Measurements from ENCODE around the gene CHI3L1.

CHI3L1 gene

GRCh38 chr1:203185061-203185461, 1.4 kb downstream of the CHI3L1 start:
- no peak for DNase-seq (ENCODE audit: low read depth, low spot score)
- H3K4me3 ChIP-seq (ENCODE audit: low read length) = no peak overlapping the region

GRCh38 chr1:203184467-203184866, 2.0 kb downstream of the CHI3L1 start:
- no peak for DNase-seq (ENCODE audit: low read depth, low spot score)
- H3K4me3 ChIP-seq (ENCODE audit: low read length) = no peak overlapping the region

GRCh38 chr1:203183828-203184227, 2.7 kb downstream of the CHI3L1 start:
- H3K4me3 ChIP-seq (ENCODE audit: low read length) = no peak overlapping the region
- DNase-seq (ENCODE audit: low read depth, low spot score) = no peak

DNA sequence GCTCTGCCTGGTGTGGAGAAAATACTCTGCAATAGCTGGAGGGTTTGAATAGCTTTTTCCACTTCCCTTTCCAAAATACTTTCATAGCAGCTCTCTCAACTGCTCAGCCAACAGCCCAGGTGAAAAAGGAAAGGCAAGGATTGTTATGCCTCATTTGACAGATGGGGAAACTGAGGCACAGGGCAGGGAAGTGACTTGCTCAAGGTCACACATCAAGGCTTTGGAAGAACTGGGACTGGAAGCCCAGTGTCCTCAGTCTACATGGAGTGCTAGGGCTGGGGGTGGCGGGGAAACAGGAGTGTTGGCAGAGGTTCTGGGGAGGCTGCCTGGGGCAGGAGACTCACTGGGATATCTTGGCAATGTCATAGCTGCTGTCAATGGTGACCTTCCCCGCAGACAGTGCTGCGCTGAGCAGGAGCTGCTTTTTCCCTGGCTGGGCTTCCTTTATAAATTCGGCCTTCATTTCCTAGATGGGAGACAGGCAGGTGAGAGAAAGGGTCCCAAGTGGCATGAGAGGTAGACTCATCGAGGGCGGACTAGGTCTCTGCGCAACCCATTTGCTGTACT, 4.0 kb downstream of the CHI3L1 start:
- no peak overlapping the region for H3K4me3 ChIP-seq (ENCODE audit: low read length)
- DNase-seq (ENCODE audit: low read depth, low spot score) = no peak

- H3K4me3 ChIP-seq (ENCODE audit: low read length) = no peak overlapping the region
- DNase-seq (ENCODE audit: low read depth, low spot score) = no peak
Observed at GRCh38 chr1:203181586-203182386, 4.7 kb downstream of the CHI3L1 start.

DNA sequence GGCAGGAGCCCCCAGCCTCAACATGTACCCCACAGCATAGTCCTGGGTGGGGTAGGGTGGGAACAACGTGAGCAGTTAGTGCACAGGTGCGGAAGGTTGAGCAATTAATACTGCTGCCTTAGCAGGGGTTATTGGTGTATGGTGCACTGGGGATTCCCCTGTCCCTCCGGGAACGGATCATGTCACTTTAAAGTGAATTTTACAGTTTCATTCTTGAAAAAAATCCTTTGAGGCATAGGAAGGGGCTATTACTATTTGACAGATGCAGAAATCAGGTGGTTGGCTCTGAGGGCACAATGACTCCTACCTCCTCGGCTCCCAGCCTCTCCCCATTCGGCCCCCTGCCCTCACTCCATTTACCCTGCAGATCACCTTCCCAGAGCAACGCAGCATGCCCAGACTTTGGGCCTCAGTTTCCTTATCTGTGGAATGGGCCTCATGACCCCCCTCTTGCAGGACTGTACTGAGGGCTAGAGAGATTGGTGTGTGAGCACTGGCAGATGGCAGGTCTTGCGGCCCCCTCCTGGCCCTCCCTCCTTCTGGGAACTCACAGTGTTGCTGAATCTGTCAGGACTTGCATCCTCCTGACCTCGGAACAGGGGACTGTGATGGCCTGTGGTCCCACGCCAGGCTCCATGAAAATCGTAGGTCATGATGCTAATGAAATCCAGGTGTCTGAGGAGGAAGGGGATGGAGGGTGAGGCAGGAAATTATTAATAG, 5.7 kb downstream of the CHI3L1 start:
- no peak overlapping the region for H3K4me3 ChIP-seq (ENCODE audit: low read length)
- DNase-seq (ENCODE audit: low read depth, low spot score) = no peak

- no peak overlapping the region for H3K4me3 ChIP-seq (ENCODE audit: low read length)
Observed at GRCh38 chr1:203179667-203180005, 6.9 kb downstream of the CHI3L1 start.

DNA sequence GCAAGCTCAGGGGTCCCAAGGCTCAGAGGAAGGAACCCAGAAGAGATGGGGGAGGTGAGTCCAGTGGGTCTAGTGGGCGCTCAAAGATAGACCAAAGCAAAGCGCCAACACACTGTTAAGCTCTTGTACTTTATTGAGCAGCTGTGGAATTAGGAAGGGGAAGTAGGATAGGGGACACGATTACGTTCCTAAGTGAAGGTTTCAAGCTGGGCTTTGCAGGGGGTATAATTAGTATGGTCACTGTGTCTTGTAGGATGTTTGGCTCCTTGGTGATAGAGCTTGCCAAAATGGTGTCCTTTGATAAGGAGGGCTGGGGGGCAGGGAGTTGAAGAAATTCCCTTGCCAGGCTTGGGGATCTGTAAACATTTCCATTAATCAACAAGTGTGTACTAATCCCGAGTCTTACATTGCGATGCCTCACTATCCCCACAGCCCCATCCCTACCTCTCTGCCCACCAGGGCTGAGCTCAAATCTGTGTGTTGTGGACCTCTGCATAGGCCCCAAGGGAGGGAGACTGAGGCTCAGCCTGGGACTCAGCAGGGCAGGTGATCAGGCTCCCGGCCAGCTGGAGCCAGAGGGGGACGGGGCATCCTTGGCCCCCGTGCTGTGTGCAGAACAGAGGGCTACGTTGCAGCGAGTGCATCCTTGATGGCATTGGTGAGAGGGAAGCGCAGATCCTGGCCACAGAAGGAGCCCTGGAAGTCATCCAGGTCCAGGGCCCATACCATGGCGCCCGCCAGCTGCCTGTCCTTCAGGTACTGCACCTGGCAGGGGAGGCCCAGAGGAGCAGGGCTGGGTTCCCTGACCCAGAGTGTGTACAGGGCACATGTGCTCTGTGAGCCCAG, 7.5 kb downstream of the CHI3L1 start:
- no peak for DNase-seq (ENCODE audit: low read depth, low spot score)
- no peak overlapping the region for H3K4me3 ChIP-seq (ENCODE audit: low read length)

More at GRCh38 chr1:203179667-203180005, 6.9 kb downstream of the CHI3L1 start:
- DNase-seq (ENCODE audit: low read depth, low spot score) = no peak

DNA sequence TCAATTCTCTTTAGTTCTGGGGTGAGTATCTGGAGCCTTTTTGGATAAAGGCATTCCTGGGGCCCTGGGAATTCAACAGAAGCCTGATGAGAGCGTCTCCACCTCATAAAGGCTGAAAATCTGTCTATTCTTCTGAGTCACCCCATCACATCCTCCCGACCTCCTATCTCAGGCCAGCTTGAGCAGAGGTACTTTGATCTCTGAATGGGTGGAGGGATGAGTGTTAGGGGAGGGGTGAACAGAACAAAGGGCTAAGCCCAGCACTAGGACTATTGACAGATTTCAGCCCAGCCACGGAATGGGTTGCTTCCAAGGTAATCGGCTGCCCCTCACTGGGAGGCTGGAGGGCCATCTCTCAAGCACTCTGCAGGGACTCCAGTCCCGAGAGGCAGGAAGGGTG, 8.4 kb downstream of the CHI3L1 start:
- H3K4me3 ChIP-seq (ENCODE audit: low read length) = no peak overlapping the region
- DNase-seq (ENCODE audit: low read depth, low spot score) = peak; percentile 10

DNA sequence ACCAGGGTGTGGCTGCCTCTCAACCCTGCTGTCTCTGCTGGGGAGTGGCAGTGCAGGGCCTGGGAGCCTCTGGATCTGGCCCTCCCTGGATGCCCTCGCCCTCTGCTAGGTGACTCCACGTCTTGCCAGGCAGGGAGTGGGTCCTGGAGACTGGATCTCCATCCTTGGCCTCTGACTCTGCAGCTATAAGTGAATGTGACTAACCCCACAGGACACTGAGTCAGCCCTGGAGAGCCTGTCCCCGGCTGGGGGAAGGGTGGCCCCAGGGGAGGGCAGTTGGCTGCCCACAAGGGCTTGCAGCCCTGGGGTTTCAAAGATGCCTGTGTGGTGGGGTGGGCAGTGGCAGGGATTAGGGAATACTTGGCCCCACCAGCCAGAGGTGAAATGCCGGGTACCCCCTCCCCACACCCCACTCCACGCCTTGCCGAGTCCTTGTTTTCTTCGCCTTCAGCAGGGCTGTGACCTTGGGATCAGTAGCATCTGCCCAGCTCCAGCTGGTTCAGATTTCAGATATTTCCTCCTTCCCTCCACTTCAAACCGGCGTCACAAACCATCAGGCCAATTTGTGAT, 8.9 kb downstream of the CHI3L1 start:
- H3K4me3 ChIP-seq (ENCODE audit: low read length) = no peak overlapping the region
- DNase-seq (ENCODE audit: low read depth, low spot score) = no peak

GRCh38 chr1:203177036-203177405, 9.5 kb downstream of the CHI3L1 start:
- DNase-seq (ENCODE audit: low read depth, low spot score) = no peak
- H3K4me3 ChIP-seq (ENCODE audit: low read length) = no peak overlapping the region

- no peak for DNase-seq (ENCODE audit: low read depth, low spot score)
- no peak overlapping the region for H3K4me3 ChIP-seq (ENCODE audit: low read length)
Observed at GRCh38 chr1:203176273-203177035, 10.1 kb downstream of the CHI3L1 start.

DNA sequence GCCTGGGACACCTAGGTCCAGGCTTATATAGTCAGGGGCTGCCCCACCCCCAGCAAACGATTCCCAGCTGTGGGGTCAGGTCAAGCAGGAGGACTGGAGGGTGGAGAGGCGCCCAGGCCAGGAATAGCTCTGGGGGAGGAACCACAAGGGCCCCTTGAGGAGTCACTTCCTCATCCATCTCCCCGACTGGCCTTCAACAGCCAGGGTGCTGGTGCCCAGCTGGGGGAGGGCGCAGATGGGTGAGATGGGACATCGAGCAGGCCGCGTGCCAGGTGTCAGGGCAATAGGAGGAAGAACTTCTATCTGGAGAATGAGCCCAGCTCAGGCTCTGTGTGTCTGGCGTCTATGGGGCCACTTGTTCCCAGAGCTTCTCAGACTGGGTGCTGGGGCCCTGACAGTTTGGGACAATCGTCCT, 10.7 kb downstream of the CHI3L1 start:
- DNase-seq (ENCODE audit: low read depth, low spot score) = no peak

GRCh38 chr1:203175237-203175826, 11.2 kb downstream of the CHI3L1 start, which contains the start of gene MYBPH:
TSS of gene MYBPH (minus strand) at chr1:203175826. CDS start at chr1:203175755, 71 bp downstream.
- no peak for DNase-seq (ENCODE audit: low read depth, low spot score)
- no peak within 1 kb of the TSS for H3K4me3 ChIP-seq (ENCODE audit: low read length)

More for the DNA sequence above, 10.7 kb downstream of the CHI3L1 start:
- no peak overlapping the region for H3K4me3 ChIP-seq (ENCODE audit: low read length)

- DNase-seq (ENCODE audit: low read depth, low spot score) = no peak
- H3K4me3 ChIP-seq (ENCODE audit: low read length) = no peak overlapping the region
Observed at GRCh38 chr1:203174324-203174985, 12.0 kb downstream of the CHI3L1 start.

DNA sequence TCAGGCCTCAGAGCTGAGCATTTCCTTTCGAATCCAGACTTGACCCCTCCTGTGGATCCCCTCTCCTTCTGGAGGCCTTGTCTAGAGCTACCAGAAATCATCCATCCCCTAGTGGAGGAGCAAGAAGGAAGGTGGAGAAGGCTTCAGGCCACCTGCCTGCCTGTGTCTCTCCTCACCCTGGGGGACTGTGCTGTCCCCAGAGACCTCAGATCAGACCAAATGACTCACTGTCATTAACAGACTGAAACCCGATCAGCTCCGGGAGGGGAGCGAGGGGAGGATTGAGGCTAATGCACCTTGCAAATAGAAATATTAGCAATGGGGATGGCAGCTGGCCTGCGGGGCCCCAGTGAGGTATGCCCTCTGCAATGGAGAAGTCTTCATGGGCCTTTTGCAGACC, 12.9 kb downstream of the CHI3L1 start:
- DNase-seq (ENCODE audit: low read depth, low spot score) = no peak
- H3K4me3 ChIP-seq (ENCODE audit: low read length) = no peak overlapping the region

DNA sequence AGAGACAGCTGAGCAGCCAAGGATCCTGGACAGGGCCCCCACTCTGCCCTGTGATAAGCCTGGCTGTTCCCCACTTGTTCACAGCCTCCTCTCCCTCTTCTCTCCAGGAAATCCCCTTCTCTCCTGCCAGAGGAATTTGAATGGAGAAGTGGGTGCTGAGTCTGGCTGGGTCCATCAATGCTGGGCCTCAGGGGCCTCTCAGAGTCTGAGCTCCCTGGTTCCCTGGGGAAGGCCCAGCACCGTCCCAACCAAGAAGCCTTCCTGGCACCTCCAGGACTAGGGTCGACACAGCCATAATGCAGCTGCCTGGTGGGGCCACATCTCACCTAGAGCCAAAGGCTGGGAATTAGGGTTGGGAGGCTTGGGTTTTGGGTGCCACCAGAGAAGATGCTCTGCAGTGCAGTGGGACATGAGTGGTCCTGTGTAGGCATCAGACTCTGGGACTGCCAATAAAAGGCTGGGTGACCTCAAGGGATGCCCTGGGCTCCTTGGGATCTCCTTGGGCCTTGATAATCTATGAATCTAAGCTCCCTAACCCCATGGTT, 13.4 kb downstream of the CHI3L1 start:
- no peak for DNase-seq (ENCODE audit: low read depth, low spot score)
- no peak overlapping the region for H3K4me3 ChIP-seq (ENCODE audit: low read length)

Measured in Jurkat, Clone E6-1 (cell line).